T follicular helper cell (primary cell): Measurements from ENCODE around the gene PCGF5.

ENCODE experiments used
- DNase-seq: peaks from one replicate; pipeline ENCODE4 v3.0.0-alpha.2; 2020; ENCODE audit warnings: low read depth

Gene PCGF5

GRCh38 chr10:91328320-91328984, 108.0 kb downstream of the PCGF5 start:
- DNase-seq: no peak
